GM23338 (cell line): ENCODE data around the gene DNAJC8. TPM values are rescaled to one million over a fixed set of nuclear protein-coding genes. Genes with fewer than 3 reads are reported as not detected.

Experiments
- ATAC-seq: fragments of 200-7000 bp; cut with Tn5 transposase; 3 replicates; pipeline ENCODE4 v1.9.1; 2020
- DNase-seq: peaks from one replicate; pipeline ENCODE4 v3.0.0-alpha.2; 2015; ENCODE audit warnings: low spot score
- H2AFZ ChIP-seq: fragments of 200-600 bp; sonication (generic); 2 replicates; pipeline ENCODE4 v1.8.0; 2016; ENCODE audit warnings: antibody characterized with exemption, mild to moderate bottlenecking, moderate library complexity
- H3F3A ChIP-seq: fragments of 200-600 bp; sonication (generic); replicated peaks from 2 replicates; pipeline ENCODE4 v1.8.0; 2017; ENCODE audit warnings: antibody characterized with exemption, mixed run types, low read depth
- H3K27ac ChIP-seq: fragments of 200-600 bp; sonication (generic); 2 replicates; pipeline ENCODE4 v1.6.1; 2016; ENCODE audit warnings: low read depth
- H3K27me3 ChIP-seq: fragments of 200-600 bp; sonication (generic); 2 replicates; pipeline ENCODE4 v1.8.0; 2016; ENCODE audit warnings: mild to moderate bottlenecking, mixed run types, moderate library complexity; ENCODE audit not compliant: insufficient read depth
- H3K36me3 ChIP-seq: fragments of 200-600 bp; sonication (generic); 2 replicates; pipeline ENCODE4 v1.8.0; 2016; ENCODE audit warnings: mild to moderate bottlenecking; ENCODE audit not compliant: insufficient read depth
- H3K4me1 ChIP-seq: fragments of 200-600 bp; sonication (generic); 2 replicates; pipeline ENCODE4 v1.8.0; 2016; ENCODE audit warnings: mild to moderate bottlenecking, moderate library complexity; ENCODE audit not compliant: insufficient read depth
- H3K4me2 ChIP-seq: fragments of 200-600 bp; sonication (generic); 2 replicates; pipeline ENCODE4 v1.7.1; 2017; ENCODE audit warnings: mixed run types
- H3K4me3 ChIP-seq: fragments of 200-600 bp; sonication (generic); 2 replicates; pipeline ENCODE4 v1.6.1; 2016; ENCODE audit warnings: mixed run types
- H3K79me2 ChIP-seq: fragments of 200-600 bp; sonication (generic); replicated peaks from 2 replicates; pipeline ENCODE4 v1.8.0; 2017; ENCODE audit warnings: mild to moderate bottlenecking; ENCODE audit not compliant: insufficient read depth
- H3K9me2 ChIP-seq: fragments of 200-600 bp; sonication (generic); 2 replicates; pipeline ENCODE4 v1.8.0; 2017; ENCODE audit not compliant: insufficient read depth
- H4K20me1 ChIP-seq: fragments of 200-600 bp; sonication (generic); replicated peaks from 2 replicates; pipeline ENCODE4 v1.8.0; 2017; ENCODE audit warnings: mild to moderate bottlenecking; ENCODE audit not compliant: insufficient read depth
- H3K27ac Mint-ChIP-seq: 2 replicates; pipeline ENCODE4 v1.8.0; 2020; ENCODE audit warnings: inconsistent platforms, mild to moderate bottlenecking, moderate library complexity, mixed read lengths
- H3K27me3 Mint-ChIP-seq: 3 replicates; pipeline ENCODE4 v1.8.0; 2022; ENCODE audit warnings: low read depth, mild to moderate bottlenecking, moderate library complexity, mixed read lengths, inconsistent platforms; ENCODE audit not compliant: insufficient read depth, poor library complexity
- H3K36me3 Mint-ChIP-seq: 3 replicates; pipeline ENCODE4 v1.8.0; 2021; ENCODE audit warnings: low read depth, mild to moderate bottlenecking, inconsistent platforms, moderate library complexity, mixed read lengths
- H3K4me1 Mint-ChIP-seq: 3 replicates; pipeline ENCODE4 v1.8.0; 2020; ENCODE audit warnings: mild to moderate bottlenecking, inconsistent platforms, mixed read lengths
- H3K4me3 Mint-ChIP-seq: 3 replicates; pipeline ENCODE4 v1.8.0; 2021; ENCODE audit warnings: moderate library complexity, mild to moderate bottlenecking, inconsistent platforms, mixed read lengths
- H3K9me3 Mint-ChIP-seq: 3 replicates; pipeline ENCODE4 v1.8.0; 2020; ENCODE audit warnings: moderate library complexity, mild to moderate bottlenecking, inconsistent platforms, mixed read lengths
- CREB1 ChIP-seq: fragments of 250-450 bp; sonication (Bioruptor Pico); IDR thresholded peaks from 2 replicates; pipeline ENCODE4 v1.5.0; 2020; ENCODE audit warnings: low read depth, mild to moderate bottlenecking, moderate library complexity
- CTCF ChIP-seq, 2 experiments: fragments of 200-600 bp in 1 of 2; sonication (generic) in 1 of 2; conservative IDR thresholded peaks; 2 replicates each; pipeline versions ENCODE4 v1.5.1 to v1.6.1; 2016 to 2017; ENCODE audit warnings: antibody characterized with exemption in 2 of 2, low read depth in 2 of 2, mild to moderate bottlenecking in 2 of 2, moderate library complexity in 1 of 2
- ETS1 ChIP-seq: IDR thresholded peaks from 2 replicates; pipeline ENCODE4 v1.6.1; 2016; ENCODE audit warnings: antibody characterized with exemption
- EZH2 ChIP-seq: fragments of 200-600 bp; sonication (generic); IDR thresholded peaks from one replicate; pipeline ENCODE4 v1.8.0; 2017; ENCODE audit warnings: antibody characterized with exemption, mild to moderate bottlenecking, low read depth; ENCODE audit not compliant: unreplicated experiment
- EZH2phosphoT487 ChIP-seq: fragments of 200-600 bp; sonication (generic); IDR thresholded peaks from one replicate; pipeline ENCODE4 v1.8.1; 2018; ENCODE audit warnings: antibody characterized with exemption; ENCODE audit not compliant: unreplicated experiment
- JUNB ChIP-seq: IDR thresholded peaks from one replicate; pipeline ENCODE4 v1.6.1; 2016; ENCODE audit warnings: antibody characterized with exemption; ENCODE audit not compliant: unreplicated experiment
- NANOG ChIP-seq: IDR thresholded peaks from 2 replicates; pipeline ENCODE4 v1.6.1; 2016; ENCODE audit warnings: antibody characterized with exemption, borderline replicate concordance
- POLR2AphosphoS5 ChIP-seq: IDR thresholded peaks from 2 replicates; pipeline ENCODE4 v1.6.1; 2016; ENCODE audit warnings: antibody characterized with exemption, low read depth
- REST ChIP-seq: IDR thresholded peaks from one replicate; pipeline ENCODE4 v1.6.1; 2018; ENCODE audit warnings: antibody characterized with exemption; ENCODE audit not compliant: unreplicated experiment
- STAT1 ChIP-seq: IDR thresholded peaks from one replicate; pipeline ENCODE4 v1.6.1; 2016; ENCODE audit warnings: antibody characterized with exemption; ENCODE audit not compliant: unreplicated experiment
- ZNF114 ChIP-seq: fragments of 250-450 bp; sonication (Bioruptor Pico); IDR thresholded peaks from 2 replicates; pipeline ENCODE4 v1.5.0; 2020; ENCODE audit warnings: mild to moderate bottlenecking, moderate library complexity
- ZNF331 ChIP-seq: fragments of 250-450 bp; sonication (Bioruptor Pico); IDR thresholded peaks from 2 replicates; pipeline ENCODE4 v1.5.0; 2020; ENCODE audit warnings: low read depth, mild to moderate bottlenecking, moderate library complexity
- ZNF462 ChIP-seq: fragments of 250-450 bp; sonication (Bioruptor Pico); IDR thresholded peaks from 2 replicates; pipeline ENCODE4 v1.5.0; 2020; ENCODE audit warnings: mild to moderate bottlenecking, moderate library complexity
- polyA plus RNA-seq: library from polyadenylated mRNA; unstranded; fragments of >200 nt; fragmentation: Nextera tagmentation; extraction: Ambion mirVana; gene quantifications from 2 replicates; pipeline ENCODE4 v1.2.1, GENCODE V29; 2016
- total RNA-seq: library from RNA; depleted of rRNA; stranded (reverse); fragments of >200 nt; shearing (Covaris generic); gene quantifications from 2 replicates; pipeline ENCODE4 v1.2.3, GENCODE V29; 2014

Gene DNAJC8
- total and polyA plus RNA-seq, 2 experiments from 2014 or later = 67.3 to 210 TPM

- Mint-ChIP-seq H3K9me3 (no peaks in the 10 kb centered on the region; the same call in 2 of the 3 replicates), H3K4me1 (peaks cover 31% of the 10 kb centered on the region), H3K36me3 (peaks cover 3% of the 10 kb centered on the region; the same call in 2 of the 3 replicates), H3K27ac (peak overlapping the region; percentile 99), H3K27me3 (peaks cover 7% of the 10 kb centered on the region), H3K4me3 (peak overlapping the region; percentile 97)
- Histone ChIP-seq H3K4me2 (peak overlapping the region; percentile 86), H3F3A (no peaks in the 10 kb centered on the region; the same call in 1 of the 2 replicates), H3K27ac (peak overlapping the region; percentile 75), H3K9me2 (no peaks in the 10 kb centered on the region), H3K27me3 (no peaks in the 10 kb centered on the region), H3K4me3 (peak overlapping the region; percentile 63), H3K36me3 (no peaks in the 10 kb centered on the region), H4K20me1 (no peaks in the 10 kb centered on the region), H3K79me2 (no peaks in the 10 kb centered on the region), H2AFZ (no peak overlapping the region), H3K4me1 (peaks cover 17% of the 10 kb centered on the region)
- no peak for ATAC-seq
- DNase-seq = peak; percentile 52
- no peak for TF ChIP-seq ZNF462 (CRISPR knock-in tag)
- TF ChIP-seq POLR2AphosphoS5 = no peak
- TF ChIP-seq CTCF (conservative IDR thresholded peaks at IDR 0.05; ENCODE audit: low read depth in 2 of 2) = no peak
- TF ChIP-seq CREB1 = no peak
- no peak for TF ChIP-seq ETS1
- TF ChIP-seq EZH2 = no peak
- no peak for TF ChIP-seq ZNF331 (CRISPR knock-in tag)
- TF ChIP-seq NANOG = no peak
- TF ChIP-seq ZNF114 (CRISPR knock-in tag) = no peak
- TF ChIP-seq STAT1 = no peak
- no peak for TF ChIP-seq REST
- no peak for TF ChIP-seq EZH2phosphoT487
- no peak for TF ChIP-seq JUNB
Measured at GRCh38 chr1:28246427-28246832, 13.6 kb upstream of the DNAJC8 start.
